Activated CD8-positive, alpha-beta T cell treated with anti-CD3 and anti-CD28 coated beads for 36 hours (primary cell): Measurements from ENCODE around the gene TFCP2L1. TPM values are rescaled to one million over a fixed set of nuclear protein-coding genes. Genes with fewer than 3 reads are reported as not detected.

Experiments
- ATAC-seq: fragments of 200-7000 bp; cut with Tn5 transposase; one replicate; pipeline ENCODE4 v1.10.0; 2021; ENCODE audit warnings: mild to moderate bottlenecking, moderate library complexity
- CTCF ChIA-PET: fragments of 350-600 bp; sonication (Branson Sonifier 250); formaldehyde crosslinking; loops from one replicate; lab custom pipeline; 2021; ENCODE audit warnings: antibody characterized with exemption; lab: Charles Lee
- POLR2A ChIA-PET: fragments of 350-600 bp; sonication (Branson Sonifier 250); formaldehyde crosslinking; loops from one replicate; lab custom pipeline; 2021; ENCODE audit warnings: antibody characterized with exemption; lab: Charles Lee
- DNase-seq: peaks from one replicate; pipeline ENCODE4 v3.0.0-alpha.2; 2020
- H3K27ac Mint-ChIP-seq: one replicate; pipeline ENCODE4 v1.8.0; 2021; ENCODE audit warnings: mild to moderate bottlenecking, mixed read lengths
- H3K27me3 Mint-ChIP-seq: one replicate; pipeline ENCODE4 v1.8.0; 2021; ENCODE audit warnings: mixed read lengths
- H3K36me3 Mint-ChIP-seq: one replicate; pipeline ENCODE4 v1.8.0; 2021; ENCODE audit warnings: low read depth, mixed read lengths
- H3K4me1 Mint-ChIP-seq: one replicate; pipeline ENCODE4 v1.8.0; 2021; ENCODE audit warnings: low read depth, mixed read lengths
- H3K4me3 Mint-ChIP-seq: one replicate; pipeline ENCODE4 v1.8.0; 2021; ENCODE audit warnings: mild to moderate bottlenecking, moderate library complexity, mixed read lengths
- H3K9me3 Mint-ChIP-seq: one replicate; pipeline ENCODE4 v1.8.0; 2021; ENCODE audit warnings: mixed read lengths
- intact Hi-C: fragments of 100-400 bp; cut with micrococcal nuclease; formaldehyde crosslinking; loops from one replicate; pipeline ENCODE4 v1.10.0; 2022
- total RNA-seq, 2 experiments: library from RNA; stranded (reverse); gene quantifications; one replicate each; pipeline ENCODE4 v1.2.3, GENCODE V29; 2021
- TF ChIP-seq, protein P1 (sequence below): fragments of 200-600 bp; IDR thresholded peaks from one replicate; pipeline ENCODE4 v1.8.0; 2022; ENCODE audit warnings: antibody characterized with exemption, mild to moderate bottlenecking

TFCP2L1 gene
- total RNA-seq, 2 experiments from 2014 or later = 0.04 TPM; not detected in 1

DNA sequence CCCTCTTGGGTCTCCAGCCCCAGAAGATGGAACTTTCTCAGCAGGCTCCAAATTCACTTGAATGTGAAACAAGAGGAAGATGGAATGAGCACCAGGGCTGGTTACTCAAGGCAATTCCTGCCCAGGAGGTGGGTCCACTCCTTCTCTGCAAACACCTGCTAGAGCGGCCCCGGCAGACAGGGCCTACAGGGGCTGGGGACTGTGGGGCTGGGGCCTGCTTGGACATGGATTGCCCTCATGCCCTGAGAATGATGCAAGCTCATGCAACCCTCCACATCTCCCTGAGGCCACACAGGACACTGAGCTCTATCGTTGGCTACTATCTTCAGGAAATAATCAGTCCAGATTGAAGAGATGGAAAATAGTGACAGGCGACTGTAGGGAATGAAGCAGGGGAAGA lies 39.1 kb downstream of the TFCP2L1 start:
- CTCF ChIA-PET = no interaction called here
- intact Hi-C loops = no loop called here
- TF ChIP-seq, protein P1, sequence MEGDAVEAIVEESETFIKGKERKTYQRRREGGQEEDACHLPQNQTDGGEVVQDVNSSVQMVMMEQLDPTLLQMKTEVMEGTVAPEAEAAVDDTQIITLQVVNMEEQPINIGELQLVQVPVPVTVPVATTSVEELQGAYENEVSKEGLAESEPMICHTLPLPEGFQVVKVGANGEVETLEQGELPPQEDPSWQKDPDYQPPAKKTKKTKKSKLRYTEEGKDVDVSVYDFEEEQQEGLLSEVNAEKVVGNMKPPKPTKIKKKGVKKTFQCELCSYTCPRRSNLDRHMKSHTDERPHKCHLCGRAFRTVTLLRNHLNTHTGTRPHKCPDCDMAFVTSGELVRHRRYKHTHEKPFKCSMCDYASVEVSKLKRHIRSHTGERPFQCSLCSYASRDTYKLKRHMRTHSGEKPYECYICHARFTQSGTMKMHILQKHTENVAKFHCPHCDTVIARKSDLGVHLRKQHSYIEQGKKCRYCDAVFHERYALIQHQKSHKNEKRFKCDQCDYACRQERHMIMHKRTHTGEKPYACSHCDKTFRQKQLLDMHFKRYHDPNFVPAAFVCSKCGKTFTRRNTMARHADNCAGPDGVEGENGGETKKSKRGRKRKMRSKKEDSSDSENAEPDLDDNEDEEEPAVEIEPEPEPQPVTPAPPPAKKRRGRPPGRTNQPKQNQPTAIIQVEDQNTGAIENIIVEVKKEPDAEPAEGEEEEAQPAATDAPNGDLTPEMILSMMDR = no peak
- Mint-ChIP-seq H3K4me3 (no peak overlapping the region), H3K27me3 (no peaks in the 10 kb centered on the region), H3K9me3 (no peaks in the 10 kb centered on the region), H3K27ac (no peak overlapping the region), H3K4me1 (no peaks in the 10 kb centered on the region), H3K36me3 (no peaks in the 10 kb centered on the region)
- ATAC-seq = no peak
- no peak for DNase-seq
- POLR2A ChIA-PET = no interaction called here

GRCh38 chr2:121245120-121245820 lies 39.7 kb downstream of the TFCP2L1 start:
- Mint-ChIP-seq H3K36me3 (no peaks in the 10 kb centered on the region), H3K9me3 (no peaks in the 10 kb centered on the region), H3K4me1 (no peaks in the 10 kb centered on the region), H3K27me3 (no peaks in the 10 kb centered on the region), H3K27ac (no peak overlapping the region), H3K4me3 (no peak overlapping the region)
- DNase-seq = no peak
- TF ChIP-seq, protein P1 = no peak
- ATAC-seq = no peak
- intact Hi-C loops = no loop called here
- ChIA-PET POLR2A (no interaction called here), CTCF (no interaction called here)

GRCh38 chr2:121244616-121245015 lies 40.4 kb downstream of the TFCP2L1 start:
- Mint-ChIP-seq H3K4me1 (no peaks in the 10 kb centered on the region), H3K36me3 (no peaks in the 10 kb centered on the region), H3K9me3 (no peaks in the 10 kb centered on the region), H3K4me3 (no peak overlapping the region), H3K27ac (no peak overlapping the region), H3K27me3 (no peaks in the 10 kb centered on the region)
- POLR2A ChIA-PET = no interaction called here
- intact Hi-C loops = no loop called here
- DNase-seq (no peak), ATAC-seq (no peak)
- TF ChIP-seq, protein P1 = no peak
- CTCF ChIA-PET = no interaction called here

GRCh38 chr2:121243821-121244460 lies 41.1 kb downstream of the TFCP2L1 start:
- TF ChIP-seq, protein P1 = no peak
- Mint-ChIP-seq H3K36me3 (no peaks in the 10 kb centered on the region), H3K27me3 (no peaks in the 10 kb centered on the region), H3K4me1 (no peaks in the 10 kb centered on the region), H3K4me3 (no peak overlapping the region), H3K9me3 (no peaks in the 10 kb centered on the region), H3K27ac (no peak overlapping the region)
- ChIA-PET POLR2A (no interaction called here), CTCF (no interaction called here)
- ATAC-seq = no peak
- no peak for DNase-seq
- intact Hi-C loops = no loop called here

- no peaks in the 10 kb centered on the region for H3K27me3 Mint-ChIP-seq
- H3K4me3 Mint-ChIP-seq = no peak overlapping the region
- ChIA-PET POLR2A (interaction anchor here (0.6 kb wide), 1 partner anchor 334 kb away, joined by 3 read pairs; no protein-coding TSS in a partner anchor), CTCF (no interaction called here)
- ATAC-seq = no peak
- H3K4me1 Mint-ChIP-seq = no peaks in the 10 kb centered on the region
- H3K9me3 Mint-ChIP-seq = no peaks in the 10 kb centered on the region
- no peak for DNase-seq
- no peaks in the 10 kb centered on the region for H3K36me3 Mint-ChIP-seq
- intact Hi-C loops = no loop called here
- H3K27ac Mint-ChIP-seq = no peak overlapping the region
- TF ChIP-seq, protein P1 = no peak
Measured at GRCh38 chr2:121242976-121243375, 42.0 kb downstream of the TFCP2L1 start.
